ENCODE measurements around the gene HEMGN. TPM values are rescaled to one million over a fixed set of nuclear protein-coding genes. Genes with fewer than 3 reads are reported as not detected.
"Not testable (repeated sequence)": the region's sequence is repeated elsewhere in the genome, so short reads cannot be mapped to it uniquely, and the experiment has no call there.

HEMGN gene
- total RNA-seq, 1 donor: 8.6 TPM

- H3K4me3 ChIP-seq (ENCODE audit: low read length); H3K27me3 ChIP-seq (ENCODE audit: insufficient read depth, low read length); H3K4me1 ChIP-seq (ENCODE audit: insufficient read depth, low read length); H3K9me3 ChIP-seq (ENCODE audit: low read depth, low read length): not testable (repeated sequence)
Measured at GRCh38 chr9:97976633-97977032, 38.7 kb upstream of the HEMGN start.

GRCh38 chr9:97975376-97975775 lies 37.4 kb upstream of the HEMGN start:
- Histone ChIP-seq H3K4me1 (ENCODE audit: insufficient read depth, low read length) (no peaks in the 10 kb centered on the region), H3K9me3 (ENCODE audit: low read depth, low read length) (no peaks in the 10 kb centered on the region), H3K4me3 (ENCODE audit: low read length) (no peak overlapping the region), H3K27me3 (ENCODE audit: insufficient read depth, low read length) (no peaks in the 10 kb centered on the region)

- no peak overlapping the region for H3K4me3 ChIP-seq (ENCODE audit: low read length)
- no peaks in the 10 kb centered on the region for H3K4me1 ChIP-seq (ENCODE audit: insufficient read depth, low read length)
- H3K27me3 ChIP-seq (ENCODE audit: insufficient read depth, low read length): no peaks in the 10 kb centered on the region
- H3K9me3 ChIP-seq (ENCODE audit: low read depth, low read length): no peaks in the 10 kb centered on the region
Measured at GRCh38 chr9:97972753-97973152, 34.8 kb upstream of the HEMGN start.

GRCh38 chr9:97970165-97970564 lies 32.2 kb upstream of the HEMGN start:
- H3K27me3 ChIP-seq (ENCODE audit: insufficient read depth, low read length): peaks cover 2% of the 10 kb centered on the region
- H3K9me3 ChIP-seq (ENCODE audit: low read depth, low read length): no peaks in the 10 kb centered on the region
- no peak overlapping the region for H3K4me3 ChIP-seq (ENCODE audit: low read length)
- H3K4me1 ChIP-seq (ENCODE audit: insufficient read depth, low read length): no peaks in the 10 kb centered on the region

GRCh38 chr9:97969014-97969413 lies 31.0 kb upstream of the HEMGN start:
- Histone ChIP-seq H3K27me3 (ENCODE audit: insufficient read depth, low read length) (peaks cover 3% of the 10 kb centered on the region), H3K4me3 (ENCODE audit: low read length) (no peak overlapping the region), H3K9me3 (ENCODE audit: low read depth, low read length) (no peaks in the 10 kb centered on the region)

GRCh38 chr9:97966493-97966892 lies 28.5 kb upstream of the HEMGN start:
- Histone ChIP-seq H3K27me3 (ENCODE audit: insufficient read depth, low read length) (peaks cover 3% of the 10 kb centered on the region), H3K4me1 (ENCODE audit: insufficient read depth, low read length) (no peaks in the 10 kb centered on the region), H3K4me3 (ENCODE audit: low read length) (no peak overlapping the region), H3K9me3 (ENCODE audit: low read depth, low read length) (no peaks in the 10 kb centered on the region)

More at GRCh38 chr9:97969014-97969413, 31.0 kb upstream of the HEMGN start:
- no peaks in the 10 kb centered on the region for H3K4me1 ChIP-seq (ENCODE audit: insufficient read depth, low read length)

GRCh38 chr9:97964901-97965300 lies 26.9 kb upstream of the HEMGN start:
- peaks cover 3% of the 10 kb centered on the region for H3K27me3 ChIP-seq (ENCODE audit: insufficient read depth, low read length)
- H3K9me3 ChIP-seq (ENCODE audit: low read depth, low read length): no peaks in the 10 kb centered on the region
- no peaks in the 10 kb centered on the region for H3K4me1 ChIP-seq (ENCODE audit: insufficient read depth, low read length)
- no peak overlapping the region for H3K4me3 ChIP-seq (ENCODE audit: low read length)

GRCh38 chr9:97963232-97963631 lies 25.3 kb upstream of the HEMGN start:
- no peaks in the 10 kb centered on the region for H3K4me1 ChIP-seq (ENCODE audit: insufficient read depth, low read length)
- H3K27me3 ChIP-seq (ENCODE audit: insufficient read depth, low read length): peaks cover 3% of the 10 kb centered on the region
- H3K9me3 ChIP-seq (ENCODE audit: low read depth, low read length): no peaks in the 10 kb centered on the region

GRCh38 chr9:97962575-97962974 lies 24.6 kb upstream of the HEMGN start:
- Histone ChIP-seq H3K9me3 (ENCODE audit: low read depth, low read length) (no peaks in the 10 kb centered on the region), H3K27me3 (ENCODE audit: insufficient read depth, low read length) (peaks cover 3% of the 10 kb centered on the region), H3K4me1 (ENCODE audit: insufficient read depth, low read length) (no peaks in the 10 kb centered on the region)

More at GRCh38 chr9:97963232-97963631, 25.3 kb upstream of the HEMGN start:
- H3K4me3 ChIP-seq (ENCODE audit: low read length): no peak overlapping the region

GRCh38 chr9:97962136-97962535 lies 24.2 kb upstream of the HEMGN start:
- H3K4me1 ChIP-seq (ENCODE audit: insufficient read depth, low read length): no peaks in the 10 kb centered on the region
- H3K4me3 ChIP-seq (ENCODE audit: low read length): no peak overlapping the region
- H3K27me3 ChIP-seq (ENCODE audit: insufficient read depth, low read length): peaks cover 3% of the 10 kb centered on the region
- H3K9me3 ChIP-seq (ENCODE audit: low read depth, low read length): no peaks in the 10 kb centered on the region

More at GRCh38 chr9:97962575-97962974, 24.6 kb upstream of the HEMGN start:
- H3K4me3 ChIP-seq (ENCODE audit: low read length): no peak overlapping the region

GRCh38 chr9:97961361-97961760 lies 23.4 kb upstream of the HEMGN start:
- H3K27me3 ChIP-seq (ENCODE audit: insufficient read depth, low read length): peaks cover 3% of the 10 kb centered on the region
- no peaks in the 10 kb centered on the region for H3K4me1 ChIP-seq (ENCODE audit: insufficient read depth, low read length)
- no peak overlapping the region for H3K4me3 ChIP-seq (ENCODE audit: low read length)
- H3K9me3 ChIP-seq (ENCODE audit: low read depth, low read length): no peaks in the 10 kb centered on the region

- H3K9me3 ChIP-seq (ENCODE audit: low read depth, low read length); H3K27me3 ChIP-seq (ENCODE audit: insufficient read depth, low read length); H3K4me1 ChIP-seq (ENCODE audit: insufficient read depth, low read length); H3K4me3 ChIP-seq (ENCODE audit: low read length): not testable (repeated sequence)
Measured at GRCh38 chr9:97960678-97961328, 22.8 kb upstream of the HEMGN start.

GRCh38 chr9:97959585-97959984 lies 21.6 kb upstream of the HEMGN start:
- no peaks in the 10 kb centered on the region for H3K9me3 ChIP-seq (ENCODE audit: low read depth, low read length)
- H3K4me1 ChIP-seq (ENCODE audit: insufficient read depth, low read length): no peaks in the 10 kb centered on the region
- no peak overlapping the region for H3K4me3 ChIP-seq (ENCODE audit: low read length)
- H3K27me3 ChIP-seq (ENCODE audit: insufficient read depth, low read length): no peaks in the 10 kb centered on the region

GRCh38 chr9:97958812-97959511 lies 21.0 kb upstream of the HEMGN start:
- Histone ChIP-seq H3K27me3 (ENCODE audit: insufficient read depth, low read length) (no peaks in the 10 kb centered on the region), H3K4me1 (ENCODE audit: insufficient read depth, low read length) (no peaks in the 10 kb centered on the region), H3K9me3 (ENCODE audit: low read depth, low read length) (no peaks in the 10 kb centered on the region), H3K4me3 (ENCODE audit: low read length) (no peak overlapping the region)

GRCh38 chr9:97956331-97956730 lies 18.4 kb upstream of the HEMGN start:
- no peaks in the 10 kb centered on the region for H3K9me3 ChIP-seq (ENCODE audit: low read depth, low read length)
- H3K4me3 ChIP-seq (ENCODE audit: low read length): no peak overlapping the region
- H3K4me1 ChIP-seq (ENCODE audit: insufficient read depth, low read length): no peaks in the 10 kb centered on the region
- no peaks in the 10 kb centered on the region for H3K27me3 ChIP-seq (ENCODE audit: insufficient read depth, low read length)

GRCh38 chr9:97954550-97954989 lies 16.6 kb upstream of the HEMGN start:
- Histone ChIP-seq H3K9me3 (ENCODE audit: low read depth, low read length) (no peaks in the 10 kb centered on the region), H3K4me3 (ENCODE audit: low read length) (no peak overlapping the region), H3K27me3 (ENCODE audit: insufficient read depth, low read length) (no peaks in the 10 kb centered on the region), H3K4me1 (ENCODE audit: insufficient read depth, low read length) (no peaks in the 10 kb centered on the region)
